ENCODE data around the gene ATP8B3.
A peak's percentile ranks its signal among the peaks of the same experiment; 100 is the strongest.

ATP8B3 gene

GRCh38 chr19:1836458-1837221 lies 24.6 kb upstream of the ATP8B3 start:
- DNase-seq: no peak

GRCh38 chr19:1833540-1833939 lies 21.5 kb upstream of the ATP8B3 start:
- no peak for DNase-seq

GRCh38 chr19:1832046-1832663 lies 20.1 kb upstream of the ATP8B3 start:
- DNase-seq: no peak

GRCh38 chr19:1830978-1831377 lies 18.9 kb upstream of the ATP8B3 start:
- DNase-seq: no peak

- DNase-seq: no peak
Measured at GRCh38 chr19:1830568-1830967, 18.5 kb upstream of the ATP8B3 start.

GRCh38 chr19:1829958-1830357 lies 17.9 kb upstream of the ATP8B3 start:
- DNase-seq: no peak

GRCh38 chr19:1828279-1829238 lies 16.5 kb upstream of the ATP8B3 start:
- DNase-seq: no peak

- no peak for DNase-seq
Measured at GRCh38 chr19:1827566-1828278, 15.6 kb upstream of the ATP8B3 start.

GRCh38 chr19:1826557-1827521 lies 14.8 kb upstream of the ATP8B3 start:
- DNase-seq: no peak

- DNase-seq: peak; percentile 70
Measured at GRCh38 chr19:1825909-1826556, 14.0 kb upstream of the ATP8B3 start.

- DNase-seq: no peak
Measured at GRCh38 chr19:1824252-1824622, 12.2 kb upstream of the ATP8B3 start.

GRCh38 chr19:1823539-1824251 lies 11.6 kb upstream of the ATP8B3 start:
- no peak for DNase-seq

GRCh38 chr19:1823020-1823419 lies 10.9 kb upstream of the ATP8B3 start:
- no peak for DNase-seq

GRCh38 chr19:1822210-1822609 lies 10.1 kb upstream of the ATP8B3 start:
- no peak for DNase-seq

- no peak for DNase-seq
Measured at GRCh38 chr19:1819341-1820255, 7.5 kb upstream of the ATP8B3 start.

- no peak for DNase-seq
Measured at GRCh38 chr19:1818549-1819195, 6.6 kb upstream of the ATP8B3 start.

GRCh38 chr19:1817553-1818179 lies 5.6 kb upstream of the ATP8B3 start:
- no peak for DNase-seq

Measured in activated CD4-positive, alpha-beta T cell treated with anti-CD3 and anti-CD28 coated beads for 1 hour (primary cell).